Dermis lymphatic vessel endothelial cell (primary cell): ENCODE data around the gene HS6ST1. TPM values are rescaled to one million over a fixed set of nuclear protein-coding genes. Genes with fewer than 3 reads are reported as not detected.

ENCODE experiments used
- total RNA-seq: library from RNA; depleted of rRNA; stranded (reverse); fragments of >200 nt; gene quantifications from 2 replicates; pipeline ENCODE4 v1.2.1, GENCODE V29; 2014

The HS6ST1 gene
- 10.6 and 11.8 TPM in 2 replicates for total RNA-seq

GRCh38 chr2:128318776-128319464 lies at the start of gene HS6ST1:
TSS of gene HS6ST1 (minus strand) at chr2:128318868. CDS start at chr2:128318563, 305 bp downstream.

Other genes starting within 250 kb of the HS6ST1 start
- gene UGGT1, start 227.7 kb downstream of the HS6ST1 start, total RNA-seq, result 57.4 and 60.6 TPM in 2 replicates